Renal cortical epithelial cell (primary cell): ENCODE results near the gene IPCEF1. TPM values are rescaled to one million over a fixed set of nuclear protein-coding genes. Genes with fewer than 3 reads are reported as not detected.
"Not testable (repeated sequence)": the region's sequence is repeated elsewhere in the genome, so short reads cannot be mapped to it uniquely, and the experiment has no call there.

Experiments
- DNase-seq: peaks from one replicate; pipeline ENCODE4 v3.0.0-alpha.2; 2011; ENCODE audit warnings: low read depth
- total RNA-seq: library from RNA; depleted of rRNA; stranded (reverse); fragments of >200 nt; gene quantifications from 2 replicates; pipeline ENCODE4 v1.2.3, GENCODE V29; 2014

Gene IPCEF1
- total RNA-seq, 1 donor from 2014 or later, result 0.40 TPM

DNA sequence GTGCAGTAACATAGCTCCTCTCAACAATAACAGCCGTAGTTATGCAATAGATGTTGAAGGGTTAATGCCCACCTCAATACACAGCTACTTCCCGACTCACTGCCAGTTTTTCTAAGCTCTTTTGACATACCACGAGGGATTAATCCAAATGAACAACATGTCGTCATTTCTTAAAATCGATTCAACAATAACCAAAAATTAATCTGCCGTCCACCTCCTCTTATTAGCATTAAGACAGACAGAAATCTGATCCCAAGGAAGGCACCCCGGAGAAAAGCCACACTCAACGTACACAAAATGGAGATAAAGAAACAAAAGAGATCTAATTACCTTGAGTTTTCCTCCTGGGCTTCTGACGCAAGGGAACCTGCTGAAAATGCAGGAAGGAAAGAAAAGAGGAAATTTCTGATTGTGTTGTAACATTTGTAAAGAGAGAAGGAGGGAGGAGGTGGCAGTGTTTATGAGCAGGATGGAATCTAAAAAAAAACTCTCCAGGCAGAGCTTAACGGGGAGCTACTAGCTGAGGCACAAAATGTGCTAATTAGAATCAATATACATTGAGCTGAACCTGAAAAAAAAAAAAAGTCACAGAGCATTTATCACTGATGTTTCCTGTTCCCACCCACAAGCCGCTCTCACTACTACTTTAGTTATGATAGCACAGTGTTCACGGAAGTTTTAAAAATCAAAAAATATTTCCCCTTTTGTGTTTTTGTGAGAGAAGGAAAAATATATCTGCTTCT, 109.3 kb downstream of the IPCEF1 start:
- peak; percentile 68 for DNase-seq

DNA sequence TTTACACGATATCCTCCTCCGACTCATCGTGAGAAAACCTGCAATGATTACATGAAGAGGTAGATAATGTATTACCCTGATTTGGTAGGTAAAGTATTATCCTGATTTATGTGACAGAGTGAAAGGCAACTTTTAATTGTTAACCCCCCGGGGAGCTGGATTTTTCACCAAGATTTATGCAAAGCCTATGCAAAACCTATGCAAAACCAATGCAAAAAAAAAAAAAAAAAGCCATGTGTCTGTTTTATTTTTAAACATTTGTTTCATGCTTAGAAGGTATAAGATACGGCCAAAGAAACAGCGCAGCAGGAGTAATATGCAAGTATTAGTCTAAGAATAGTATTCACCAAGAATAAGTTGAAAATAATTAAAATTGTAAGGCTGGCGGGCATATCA, 109.9 kb downstream of the IPCEF1 start:
- peak; percentile 27 for DNase-seq

DNA sequence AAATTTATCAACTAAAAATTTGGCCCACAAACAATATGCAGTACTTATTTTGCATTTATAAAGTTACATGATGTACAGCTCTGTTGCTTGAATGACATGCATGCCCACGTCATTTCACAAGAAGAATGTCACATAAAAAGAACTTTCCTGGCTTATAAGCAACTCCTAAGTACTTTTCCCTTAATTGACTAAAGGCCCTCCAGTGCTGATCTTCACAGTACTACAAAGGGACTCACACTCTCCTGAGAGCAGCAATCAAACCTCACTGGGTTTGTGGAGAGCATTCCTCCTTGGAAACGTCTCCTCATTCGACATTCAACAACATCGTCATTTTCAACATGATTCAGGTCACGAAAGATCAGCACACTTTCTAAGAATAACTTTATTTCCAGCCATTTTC, 111.1 kb downstream of the IPCEF1 start:
- no peak for DNase-seq

DNA sequence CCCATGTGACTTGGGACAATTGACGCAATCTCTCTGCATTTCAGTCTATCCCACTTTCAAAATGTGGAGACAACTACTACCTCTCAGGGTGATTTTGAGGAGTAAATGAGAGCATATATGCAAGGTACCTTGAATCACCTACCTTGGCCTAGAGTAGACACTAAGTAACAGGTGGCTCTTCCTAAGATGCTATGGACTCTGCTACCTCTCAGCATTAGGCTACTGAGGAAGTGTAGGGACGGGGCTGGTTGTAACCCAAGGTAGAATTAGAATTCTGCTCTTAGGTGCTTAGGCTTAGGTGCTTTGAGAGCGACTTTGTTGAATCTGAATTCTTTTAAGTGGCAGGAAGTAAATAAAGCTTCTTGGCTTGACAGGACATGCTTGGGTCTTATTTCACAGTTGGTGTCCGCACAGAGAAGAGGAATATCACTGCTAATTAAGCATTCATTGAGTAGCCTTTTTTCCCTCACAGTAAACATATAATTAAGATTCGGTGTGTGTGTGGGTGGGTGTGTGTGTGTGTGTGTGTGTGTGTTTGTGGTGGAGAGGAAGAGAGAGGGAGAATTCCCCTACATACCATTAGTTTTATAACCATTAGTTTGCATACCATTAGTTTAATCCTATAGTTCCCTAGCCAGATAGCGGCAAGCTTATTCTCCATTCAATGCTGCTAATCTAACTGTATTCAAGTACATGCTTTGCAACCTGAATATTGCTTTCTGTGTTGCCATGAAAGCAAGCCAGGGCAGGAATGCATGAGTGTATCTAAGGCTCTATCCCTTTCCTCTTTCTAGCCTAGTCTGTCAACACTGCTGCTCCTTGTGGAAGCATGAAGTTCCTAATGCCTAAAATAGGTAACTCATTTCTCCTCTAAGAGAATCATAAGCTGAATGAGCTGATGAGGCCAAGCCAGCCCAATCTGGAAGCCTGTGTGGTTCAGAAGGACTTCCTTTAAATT, 112.5 kb downstream of the IPCEF1 start:
- DNase-seq, result peak; percentile 90

DNA sequence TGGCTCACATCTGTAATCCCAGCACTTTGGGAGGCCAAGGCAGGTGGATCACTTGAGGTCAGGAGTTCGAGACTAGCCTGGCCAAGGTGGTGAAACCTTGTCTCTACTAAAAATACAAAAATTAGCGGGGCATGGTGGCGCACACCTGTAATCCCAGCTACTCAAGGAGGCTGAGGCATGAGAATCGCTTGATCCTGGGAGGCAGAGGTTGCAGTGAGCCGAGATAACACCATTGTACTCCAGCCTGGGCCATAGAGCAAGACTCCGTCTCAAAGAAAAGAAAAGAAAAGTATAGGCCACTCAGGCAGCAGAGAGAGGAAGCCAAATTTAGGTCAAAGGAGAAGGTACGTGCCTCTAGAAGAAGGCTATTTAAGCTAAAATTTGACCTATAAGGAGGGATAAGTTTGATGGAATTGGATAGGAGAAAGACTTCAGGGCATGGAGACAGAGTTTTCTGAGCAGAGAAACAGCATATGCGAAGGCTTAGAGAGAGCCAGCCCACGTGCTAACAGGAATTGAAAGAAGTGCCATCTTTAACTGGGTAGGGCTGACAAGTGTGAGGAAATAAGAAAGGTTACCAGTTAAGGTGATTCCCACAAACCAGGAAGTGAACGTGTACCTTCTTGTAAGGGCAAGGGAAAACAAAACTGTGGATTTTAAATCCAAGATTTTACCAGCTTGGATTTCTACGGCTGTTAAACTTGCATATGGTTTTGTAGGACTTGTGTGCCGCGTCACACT, 113.8 kb downstream of the IPCEF1 start:
- DNase-seq, result no peak

DNA sequence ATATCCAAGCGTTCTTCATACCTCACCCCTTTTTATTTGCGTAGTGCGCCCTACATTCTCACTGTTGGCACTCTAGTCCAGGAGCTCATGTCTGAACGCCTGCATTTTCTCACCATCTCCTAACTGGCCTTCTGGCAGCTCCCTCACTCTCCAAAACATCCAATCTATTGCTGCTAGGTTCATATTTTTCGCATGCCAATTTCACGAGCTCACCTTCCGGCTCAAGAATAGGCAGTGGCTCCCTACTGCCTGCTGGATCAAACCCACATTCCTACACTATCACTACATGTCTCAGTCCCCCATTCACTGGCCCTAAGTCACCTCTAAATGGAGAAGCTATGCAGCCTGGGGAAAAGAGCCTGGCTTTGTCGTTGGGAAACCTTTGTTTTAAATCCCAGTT, 115.0 kb downstream of the IPCEF1 start:
- no peak for DNase-seq

DNA sequence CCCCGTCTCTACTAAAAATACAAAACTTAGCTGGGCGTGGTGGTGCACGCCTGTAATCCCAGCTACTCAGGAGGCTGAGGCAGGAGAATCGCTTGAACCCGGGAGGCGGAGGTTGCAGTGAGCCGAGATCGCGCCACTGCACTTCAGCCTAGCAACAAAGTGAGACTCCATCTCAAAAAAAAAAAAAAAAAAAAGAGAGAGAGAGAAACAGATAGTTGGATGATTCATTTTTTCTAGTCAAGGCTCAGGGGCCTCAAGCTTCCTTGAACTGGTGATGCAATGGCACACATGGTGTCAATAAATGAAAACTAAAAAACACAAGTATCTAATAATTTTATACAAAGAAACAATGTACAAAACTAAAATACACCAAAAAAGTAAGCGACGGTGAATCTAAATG, 115.5 kb downstream of the IPCEF1 start:
- DNase-seq, result not testable (repeated sequence)

DNA sequence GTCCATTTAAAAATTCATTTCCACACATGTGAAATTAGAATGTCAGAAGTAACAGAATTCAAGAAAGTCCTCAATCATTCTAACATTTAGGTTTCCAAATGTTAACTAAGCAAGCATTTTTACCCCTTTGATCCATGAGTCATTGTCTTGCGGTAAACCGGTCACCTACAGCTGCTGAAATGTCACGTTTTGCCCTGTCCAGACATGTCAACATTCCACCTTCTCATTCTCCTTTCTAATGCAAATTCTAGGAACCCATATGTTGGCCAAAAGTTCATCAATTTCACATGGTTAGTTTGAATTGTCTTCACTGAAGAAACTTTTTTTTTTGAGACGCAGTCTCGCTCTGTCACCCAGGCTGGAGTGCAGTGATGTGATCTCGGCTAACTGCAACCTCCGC, 117.2 kb downstream of the IPCEF1 start:
- peak; percentile 19 for DNase-seq

DNA sequence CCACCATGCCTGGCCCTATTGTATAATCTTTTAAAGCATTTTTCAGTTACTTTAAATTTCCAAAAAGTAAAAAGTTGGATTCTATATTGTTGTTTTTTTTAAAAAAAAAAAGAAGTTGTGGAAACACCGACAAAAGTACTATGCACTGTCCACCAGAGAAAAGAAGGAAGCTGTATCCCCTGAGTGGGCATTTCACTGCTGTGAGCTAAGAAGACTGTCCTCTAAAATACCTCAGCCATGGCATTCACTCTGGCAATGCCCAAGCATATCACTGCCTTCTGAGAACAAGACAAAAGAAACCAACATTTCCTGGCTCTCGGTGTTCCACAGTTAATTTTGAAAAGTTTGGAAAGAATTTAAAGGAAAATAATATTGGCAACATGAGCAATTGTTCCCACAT, 117.8 kb downstream of the IPCEF1 start:
- no peak for DNase-seq

DNA sequence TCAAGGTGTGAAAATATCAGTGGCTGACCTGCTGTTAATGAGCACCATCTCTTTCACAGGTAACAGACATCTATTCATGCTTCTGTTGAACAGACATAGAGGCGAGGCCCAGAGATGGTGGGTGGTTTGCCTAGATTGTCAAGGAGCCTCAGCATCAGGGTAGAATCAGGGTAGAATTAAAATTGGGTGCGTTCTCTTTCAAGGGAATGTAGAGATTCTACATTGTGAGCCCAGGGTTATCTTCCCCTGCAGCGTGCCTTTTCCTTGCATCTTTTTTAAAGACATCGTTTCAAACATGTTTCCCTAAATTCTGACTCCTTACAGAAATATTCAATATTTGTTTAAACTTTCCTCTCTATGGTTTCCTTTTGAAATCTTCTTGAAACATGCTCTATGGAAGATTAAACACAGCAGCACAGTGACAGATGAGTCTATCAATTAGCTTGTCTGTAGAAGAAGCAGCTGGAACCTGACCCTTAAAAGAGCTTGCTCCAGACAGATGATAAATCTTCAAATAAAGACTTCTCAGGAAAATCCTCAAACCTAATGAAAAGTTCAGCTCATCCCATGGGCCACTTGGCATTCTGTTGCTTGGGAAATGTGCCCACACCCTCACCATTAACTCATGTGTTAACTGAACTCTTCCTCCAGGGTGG, 119.8 kb downstream of the IPCEF1 start:
- DNase-seq, result no peak

DNA sequence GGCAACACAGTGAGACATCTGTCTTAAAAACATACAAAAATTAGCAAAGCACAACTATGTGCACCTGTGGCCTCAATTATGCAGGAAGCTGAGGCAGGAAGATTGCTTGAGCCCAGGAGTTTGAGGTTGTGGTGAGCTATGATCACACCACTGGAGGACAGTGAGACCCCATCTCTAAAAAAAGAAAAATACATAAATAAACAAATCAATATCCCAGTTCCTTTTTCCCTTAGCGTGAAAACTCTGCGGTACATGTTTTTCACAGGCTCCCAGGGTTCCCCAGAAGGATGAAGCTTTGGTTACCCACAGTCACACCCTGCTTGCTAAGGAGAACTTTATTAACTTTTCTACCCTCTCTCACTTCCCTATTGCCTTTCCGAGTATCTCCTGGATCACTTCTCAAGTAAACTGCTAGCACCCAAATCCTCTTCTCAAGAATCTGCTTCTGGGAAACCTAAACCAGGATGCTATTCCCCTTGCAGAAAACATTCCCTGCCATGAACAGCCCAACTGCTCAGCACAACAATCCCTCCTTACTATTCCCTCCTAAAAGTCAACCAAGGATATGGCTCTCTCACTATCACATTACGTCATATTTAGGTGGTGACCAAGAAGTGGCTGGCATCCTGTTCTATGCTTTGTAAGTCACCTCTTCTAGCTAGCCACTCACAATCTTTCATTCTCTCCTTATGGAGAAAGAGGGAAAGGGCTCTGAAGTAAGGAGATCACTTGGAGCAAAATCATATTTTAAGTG, 122.4 kb downstream of the IPCEF1 start:
- no peak for DNase-seq

DNA sequence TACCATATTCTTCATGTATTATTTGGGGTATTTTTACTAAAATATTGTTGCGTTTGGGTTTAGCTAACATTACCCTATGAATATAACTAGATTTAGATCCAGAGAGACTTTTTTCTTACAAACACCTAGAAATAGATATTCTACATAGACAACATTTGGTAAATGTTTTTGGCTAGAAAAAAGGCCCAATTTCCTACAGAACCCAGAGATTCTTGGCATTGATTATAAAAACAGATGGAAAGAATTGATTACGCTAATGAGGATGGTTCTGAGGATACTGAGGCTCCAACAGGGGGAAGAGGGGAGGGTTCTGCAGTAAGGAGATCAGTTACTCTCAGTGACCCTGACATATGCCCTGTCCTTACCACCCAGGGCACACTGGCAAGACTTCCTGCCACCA, 123.2 kb downstream of the IPCEF1 start:
- no peak for DNase-seq

DNA sequence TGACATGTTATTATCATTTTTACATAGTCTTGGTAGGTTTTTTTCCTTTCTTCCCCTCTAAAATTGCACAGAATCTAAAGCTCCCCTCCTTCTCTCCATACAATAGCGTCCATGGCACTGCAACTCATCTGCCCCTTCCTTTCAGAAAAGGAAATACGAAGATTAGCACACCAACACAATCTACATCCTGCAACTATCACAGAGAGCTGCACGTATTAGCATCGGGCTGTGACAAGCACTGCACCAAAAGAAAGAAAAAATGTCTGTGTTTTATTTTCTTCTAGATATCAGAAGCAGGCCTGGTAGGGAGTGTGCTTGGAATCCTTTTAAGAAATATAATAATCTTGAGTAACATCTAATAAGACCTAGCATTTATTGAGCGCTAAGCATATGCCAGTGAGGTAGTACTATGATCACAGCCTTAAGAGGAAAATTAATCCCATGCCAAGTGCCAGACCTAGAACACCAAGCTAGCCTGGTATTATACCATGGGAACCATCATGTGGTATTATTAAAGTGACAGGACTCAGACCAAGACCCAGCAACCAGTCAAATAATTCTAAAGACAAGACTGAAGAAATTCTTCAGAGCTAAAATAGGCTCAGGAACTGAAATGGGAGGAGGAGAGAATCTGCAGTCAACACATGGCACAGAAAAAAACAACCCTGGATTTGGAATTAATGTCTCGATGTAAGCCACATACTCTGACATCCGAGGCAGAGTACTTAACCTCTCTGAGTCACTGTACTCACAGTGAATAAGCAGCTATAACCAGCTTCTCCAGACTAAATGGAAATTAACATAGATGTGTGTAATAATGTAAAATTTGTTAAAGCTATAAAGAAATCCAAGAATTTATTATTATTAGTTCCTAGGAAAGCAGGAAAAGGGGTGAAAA, 124.3 kb downstream of the IPCEF1 start:
- DNase-seq, result peak; percentile 83

DNA sequence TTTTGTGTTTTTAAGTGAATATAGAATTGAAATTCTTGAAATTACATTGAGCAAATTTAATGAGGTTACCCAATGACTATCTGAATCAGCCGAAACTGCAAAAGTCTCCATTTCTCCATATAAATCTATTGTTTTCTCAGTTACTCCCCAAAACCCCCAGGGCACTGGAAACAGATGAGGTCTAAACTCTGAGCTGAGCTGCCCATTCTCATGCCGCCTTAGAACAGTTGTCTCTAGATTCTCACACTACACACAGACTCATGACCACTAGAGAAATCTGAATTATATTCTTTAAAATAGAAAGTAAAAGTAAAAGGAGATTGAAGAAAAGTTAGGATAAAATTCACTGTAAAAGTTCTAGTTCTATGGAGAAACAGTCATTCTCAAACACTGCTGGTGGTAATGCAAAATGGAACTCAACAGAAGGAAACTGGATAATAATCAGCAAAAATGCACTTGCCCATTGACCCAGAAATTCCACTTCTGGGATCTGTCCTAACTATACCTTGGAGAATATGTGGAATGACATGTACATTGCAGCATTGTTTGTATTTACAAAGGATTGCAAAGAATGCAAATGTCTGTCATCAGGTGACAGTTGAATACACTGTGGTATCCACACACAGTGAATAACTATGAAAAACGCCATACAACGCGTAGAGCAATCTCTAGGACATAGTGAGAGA, 125.5 kb downstream of the IPCEF1 start:
- no peak for DNase-seq

DNA sequence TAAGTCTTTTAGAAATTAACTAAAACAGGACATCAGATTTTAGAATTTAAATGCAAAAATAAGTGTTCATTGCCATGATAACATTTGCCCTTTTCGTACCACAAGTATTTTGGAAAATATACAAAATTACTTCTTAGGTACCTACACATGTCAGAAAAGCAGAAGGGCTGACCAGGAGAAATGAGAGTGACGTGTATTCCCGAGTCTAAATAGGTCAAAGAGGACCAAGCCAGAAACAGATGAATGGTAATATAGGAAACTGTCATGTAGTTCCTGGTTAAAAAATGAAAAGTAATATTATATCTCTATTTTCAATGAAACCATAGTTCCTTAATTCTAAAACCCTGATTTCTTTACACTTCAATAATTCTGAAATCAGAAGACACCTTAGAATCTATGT, 126.2 kb downstream of the IPCEF1 start:
- no peak for DNase-seq

DNA sequence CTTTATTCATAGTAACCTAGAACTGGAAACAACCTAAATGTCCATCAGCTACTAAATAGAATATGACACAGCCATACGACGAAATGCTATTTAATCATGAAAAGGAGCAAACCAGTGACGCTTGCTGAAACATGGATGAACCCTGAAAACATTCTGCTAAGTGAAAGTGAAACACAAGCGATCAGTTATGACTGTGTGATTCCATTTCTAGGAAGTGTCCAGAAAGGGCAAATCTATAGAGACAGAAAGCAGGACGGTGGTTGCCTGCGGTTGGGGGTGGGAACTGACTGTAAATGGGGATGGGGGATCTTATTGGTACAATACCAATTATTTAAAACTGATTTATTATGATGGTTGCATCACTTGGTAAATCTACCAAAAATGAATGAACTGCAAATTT, 126.8 kb downstream of the IPCEF1 start:
- DNase-seq, result no peak

DNA sequence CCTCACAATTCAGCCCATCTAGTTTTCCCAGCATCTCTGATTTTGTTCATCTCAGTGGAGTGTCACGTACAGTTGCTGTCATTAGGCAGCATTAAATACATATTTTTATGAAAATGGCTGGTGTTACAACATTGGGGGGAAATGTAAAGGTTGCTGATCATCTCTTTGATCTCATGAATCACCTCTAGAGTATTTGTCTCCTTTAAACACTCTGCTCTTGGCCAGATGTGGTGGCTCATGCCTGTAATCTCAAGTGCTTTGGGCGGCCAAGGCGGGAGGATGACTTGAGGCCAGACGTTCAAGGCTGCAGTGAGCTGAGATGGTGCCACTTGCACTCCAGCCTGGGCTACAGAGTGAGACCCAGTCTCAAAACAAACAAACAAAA, 128.1 kb downstream of the IPCEF1 start:
- DNase-seq, result no peak

DNA sequence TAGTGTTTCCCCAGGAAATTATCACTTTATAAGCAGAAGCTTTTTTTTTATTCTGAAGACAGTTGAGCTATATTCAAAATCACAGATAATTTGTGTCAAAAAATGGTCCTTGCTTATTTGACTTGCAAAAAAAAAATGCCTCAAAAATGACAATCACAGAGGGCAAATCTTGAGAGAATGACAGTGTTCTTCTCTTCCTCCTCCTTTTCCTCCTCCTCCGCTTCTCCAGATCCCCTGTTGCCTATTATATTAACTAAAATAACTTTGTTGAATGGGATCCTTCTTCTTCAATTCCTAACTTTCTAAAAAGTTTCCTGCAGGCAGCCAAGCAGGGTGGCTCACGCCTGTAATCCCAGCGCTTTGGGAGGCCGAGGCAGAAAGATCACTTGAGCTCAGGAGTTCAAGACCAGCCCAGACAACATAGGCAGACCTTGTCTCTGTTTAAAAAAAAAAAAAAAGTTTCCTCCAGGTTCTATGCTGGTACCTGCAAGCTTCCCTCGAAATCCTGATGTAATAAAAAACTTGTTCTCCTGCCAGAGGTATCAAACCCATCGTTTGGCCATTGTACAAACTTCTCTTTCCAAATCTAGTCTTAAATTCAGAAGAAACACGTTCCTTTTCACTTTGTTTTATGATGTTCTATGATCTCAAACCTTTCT, 128.6 kb downstream of the IPCEF1 start:
- DNase-seq, result no peak

DNA sequence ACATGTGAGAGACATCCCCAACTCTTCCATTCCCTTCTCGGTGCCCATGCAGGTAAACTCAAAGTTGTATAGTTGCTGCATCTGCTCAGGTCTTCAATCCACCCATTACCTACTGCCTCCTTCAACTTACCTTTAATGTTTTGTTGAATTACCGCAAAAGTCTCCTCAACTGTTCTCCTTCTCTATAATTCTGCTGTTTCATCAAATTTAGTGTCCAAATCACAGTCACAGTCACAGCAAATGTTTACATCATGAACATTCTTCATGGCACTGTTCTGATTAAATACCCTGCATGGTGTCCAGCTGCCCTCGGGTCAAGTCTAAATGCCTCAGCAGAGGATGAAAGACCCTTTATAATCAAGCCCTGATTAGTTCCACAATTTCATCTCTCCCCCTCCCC, 130.1 kb downstream of the IPCEF1 start:
- DNase-seq, result no peak
